GM23338 (cell line): ENCODE measurements around the gene PRAF2. TPM values are rescaled to one million over a fixed set of nuclear protein-coding genes. Genes with fewer than 3 reads are reported as not detected.

Experiments used
- ATAC-seq: fragments of 200-7000 bp; cut with Tn5 transposase; 3 replicates; pipeline ENCODE4 v1.9.1; 2020
- DNase-seq: peaks from one replicate; pipeline ENCODE4 v3.0.0-alpha.2; 2015; ENCODE audit warnings: low spot score
- H2AFZ ChIP-seq: fragments of 200-600 bp; sonication (generic); 2 replicates; pipeline ENCODE4 v1.8.0; 2016; ENCODE audit warnings: antibody characterized with exemption, mild to moderate bottlenecking, moderate library complexity
- H3F3A ChIP-seq: fragments of 200-600 bp; sonication (generic); replicated peaks from 2 replicates; pipeline ENCODE4 v1.8.0; 2017; ENCODE audit warnings: antibody characterized with exemption, mixed run types, low read depth
- H3K27ac ChIP-seq: fragments of 200-600 bp; sonication (generic); 2 replicates; pipeline ENCODE4 v1.6.1; 2016; ENCODE audit warnings: low read depth
- H3K27me3 ChIP-seq: fragments of 200-600 bp; sonication (generic); 2 replicates; pipeline ENCODE4 v1.8.0; 2016; ENCODE audit warnings: mild to moderate bottlenecking, mixed run types, moderate library complexity; ENCODE audit not compliant: insufficient read depth
- H3K36me3 ChIP-seq: fragments of 200-600 bp; sonication (generic); 2 replicates; pipeline ENCODE4 v1.8.0; 2016; ENCODE audit warnings: mild to moderate bottlenecking; ENCODE audit not compliant: insufficient read depth
- H3K4me1 ChIP-seq: fragments of 200-600 bp; sonication (generic); 2 replicates; pipeline ENCODE4 v1.8.0; 2016; ENCODE audit warnings: mild to moderate bottlenecking, moderate library complexity; ENCODE audit not compliant: insufficient read depth
- H3K4me2 ChIP-seq: fragments of 200-600 bp; sonication (generic); 2 replicates; pipeline ENCODE4 v1.7.1; 2017; ENCODE audit warnings: mixed run types
- H3K4me3 ChIP-seq: fragments of 200-600 bp; sonication (generic); 2 replicates; pipeline ENCODE4 v1.6.1; 2016; ENCODE audit warnings: mixed run types
- H3K79me2 ChIP-seq: fragments of 200-600 bp; sonication (generic); replicated peaks from 2 replicates; pipeline ENCODE4 v1.8.0; 2017; ENCODE audit warnings: mild to moderate bottlenecking; ENCODE audit not compliant: insufficient read depth
- H3K9me2 ChIP-seq: fragments of 200-600 bp; sonication (generic); 2 replicates; pipeline ENCODE4 v1.8.0; 2017; ENCODE audit not compliant: insufficient read depth
- H4K20me1 ChIP-seq: fragments of 200-600 bp; sonication (generic); replicated peaks from 2 replicates; pipeline ENCODE4 v1.8.0; 2017; ENCODE audit warnings: mild to moderate bottlenecking; ENCODE audit not compliant: insufficient read depth
- H3K27ac Mint-ChIP-seq: 2 replicates; pipeline ENCODE4 v1.8.0; 2020; ENCODE audit warnings: inconsistent platforms, mild to moderate bottlenecking, moderate library complexity, mixed read lengths
- H3K27me3 Mint-ChIP-seq: 3 replicates; pipeline ENCODE4 v1.8.0; 2022; ENCODE audit warnings: low read depth, mild to moderate bottlenecking, moderate library complexity, mixed read lengths, inconsistent platforms; ENCODE audit not compliant: insufficient read depth, poor library complexity
- H3K36me3 Mint-ChIP-seq: 3 replicates; pipeline ENCODE4 v1.8.0; 2021; ENCODE audit warnings: low read depth, mild to moderate bottlenecking, inconsistent platforms, moderate library complexity, mixed read lengths
- H3K4me1 Mint-ChIP-seq: 3 replicates; pipeline ENCODE4 v1.8.0; 2020; ENCODE audit warnings: mild to moderate bottlenecking, inconsistent platforms, mixed read lengths
- H3K4me3 Mint-ChIP-seq: 3 replicates; pipeline ENCODE4 v1.8.0; 2021; ENCODE audit warnings: moderate library complexity, mild to moderate bottlenecking, inconsistent platforms, mixed read lengths
- H3K9me3 Mint-ChIP-seq: 3 replicates; pipeline ENCODE4 v1.8.0; 2020; ENCODE audit warnings: moderate library complexity, mild to moderate bottlenecking, inconsistent platforms, mixed read lengths
- CREB1 ChIP-seq: fragments of 250-450 bp; sonication (Bioruptor Pico); IDR thresholded peaks from 2 replicates; pipeline ENCODE4 v1.5.0; 2020; ENCODE audit warnings: low read depth, mild to moderate bottlenecking, moderate library complexity
- EZH2 ChIP-seq: fragments of 200-600 bp; sonication (generic); IDR thresholded peaks from one replicate; pipeline ENCODE4 v1.8.0; 2017; ENCODE audit warnings: antibody characterized with exemption, mild to moderate bottlenecking, low read depth; ENCODE audit not compliant: unreplicated experiment
- EZH2phosphoT487 ChIP-seq: fragments of 200-600 bp; sonication (generic); IDR thresholded peaks from one replicate; pipeline ENCODE4 v1.8.1; 2018; ENCODE audit warnings: antibody characterized with exemption; ENCODE audit not compliant: unreplicated experiment
- JUNB ChIP-seq: IDR thresholded peaks from one replicate; pipeline ENCODE4 v1.6.1; 2016; ENCODE audit warnings: antibody characterized with exemption; ENCODE audit not compliant: unreplicated experiment
- NANOG ChIP-seq: IDR thresholded peaks from 2 replicates; pipeline ENCODE4 v1.6.1; 2016; ENCODE audit warnings: antibody characterized with exemption, borderline replicate concordance
- POLR2AphosphoS5 ChIP-seq: IDR thresholded peaks from 2 replicates; pipeline ENCODE4 v1.6.1; 2016; ENCODE audit warnings: antibody characterized with exemption, low read depth
- ZNF114 ChIP-seq: fragments of 250-450 bp; sonication (Bioruptor Pico); IDR thresholded peaks from 2 replicates; pipeline ENCODE4 v1.5.0; 2020; ENCODE audit warnings: mild to moderate bottlenecking, moderate library complexity
- polyA plus RNA-seq: library from polyadenylated mRNA; unstranded; fragments of >200 nt; fragmentation: Nextera tagmentation; extraction: Ambion mirVana; gene quantifications from 2 replicates; pipeline ENCODE4 v1.2.1, GENCODE V29; 2016
- total RNA-seq: library from RNA; depleted of rRNA; stranded (reverse); fragments of >200 nt; shearing (Covaris generic); gene quantifications from 2 replicates; pipeline ENCODE4 v1.2.3, GENCODE V29; 2014
- TF ChIP-seq, protein P1 (sequence below): IDR thresholded peaks from one replicate; pipeline ENCODE4 v1.6.1; 2018; ENCODE audit warnings: antibody characterized with exemption; ENCODE audit not compliant: unreplicated experiment
- TF ChIP-seq, protein P2 (sequence below): IDR thresholded peaks from 2 replicates; pipeline ENCODE4 v1.6.1; 2016; ENCODE audit warnings: antibody characterized with exemption

PRAF2 gene
- total and polyA plus RNA-seq, 2 experiments from 2014 or later: 6.3 to 22.1 TPM

DNA sequence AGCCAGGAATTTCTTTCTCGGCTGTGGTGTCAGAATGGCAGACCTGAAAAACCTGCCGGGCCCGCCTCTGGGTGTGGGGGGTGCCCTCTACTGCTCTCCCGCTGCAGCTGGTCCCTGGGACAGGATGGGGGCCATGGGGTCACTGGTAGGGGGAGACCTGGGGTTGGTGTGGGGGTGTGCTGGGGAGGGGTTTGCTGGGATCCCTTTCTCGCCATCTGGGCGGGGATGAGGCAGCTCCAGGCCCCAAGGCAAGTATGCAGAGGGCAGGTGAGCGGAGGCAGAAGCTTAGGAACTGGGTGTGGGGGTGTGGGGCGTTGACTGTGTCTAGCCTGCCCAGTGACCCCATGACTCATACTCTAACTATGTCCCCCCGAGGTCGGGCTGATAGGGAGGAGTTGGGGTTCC is 14.1 kb downstream of the PRAF2 start (continued):
- TF ChIP-seq, protein P1, sequence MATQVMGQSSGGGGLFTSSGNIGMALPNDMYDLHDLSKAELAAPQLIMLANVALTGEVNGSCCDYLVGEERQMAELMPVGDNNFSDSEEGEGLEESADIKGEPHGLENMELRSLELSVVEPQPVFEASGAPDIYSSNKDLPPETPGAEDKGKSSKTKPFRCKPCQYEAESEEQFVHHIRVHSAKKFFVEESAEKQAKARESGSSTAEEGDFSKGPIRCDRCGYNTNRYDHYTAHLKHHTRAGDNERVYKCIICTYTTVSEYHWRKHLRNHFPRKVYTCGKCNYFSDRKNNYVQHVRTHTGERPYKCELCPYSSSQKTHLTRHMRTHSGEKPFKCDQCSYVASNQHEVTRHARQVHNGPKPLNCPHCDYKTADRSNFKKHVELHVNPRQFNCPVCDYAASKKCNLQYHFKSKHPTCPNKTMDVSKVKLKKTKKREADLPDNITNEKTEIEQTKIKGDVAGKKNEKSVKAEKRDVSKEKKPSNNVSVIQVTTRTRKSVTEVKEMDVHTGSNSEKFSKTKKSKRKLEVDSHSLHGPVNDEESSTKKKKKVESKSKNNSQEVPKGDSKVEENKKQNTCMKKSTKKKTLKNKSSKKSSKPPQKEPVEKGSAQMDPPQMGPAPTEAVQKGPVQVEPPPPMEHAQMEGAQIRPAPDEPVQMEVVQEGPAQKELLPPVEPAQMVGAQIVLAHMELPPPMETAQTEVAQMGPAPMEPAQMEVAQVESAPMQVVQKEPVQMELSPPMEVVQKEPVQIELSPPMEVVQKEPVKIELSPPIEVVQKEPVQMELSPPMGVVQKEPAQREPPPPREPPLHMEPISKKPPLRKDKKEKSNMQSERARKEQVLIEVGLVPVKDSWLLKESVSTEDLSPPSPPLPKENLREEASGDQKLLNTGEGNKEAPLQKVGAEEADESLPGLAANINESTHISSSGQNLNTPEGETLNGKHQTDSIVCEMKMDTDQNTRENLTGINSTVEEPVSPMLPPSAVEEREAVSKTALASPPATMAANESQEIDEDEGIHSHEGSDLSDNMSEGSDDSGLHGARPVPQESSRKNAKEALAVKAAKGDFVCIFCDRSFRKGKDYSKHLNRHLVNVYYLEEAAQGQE: no peak
- no peak for TF ChIP-seq EZH2
- TF ChIP-seq NANOG: no peak
- TF ChIP-seq CREB1 (CRISPR knock-in tag): no peak
- TF ChIP-seq, protein P2, sequence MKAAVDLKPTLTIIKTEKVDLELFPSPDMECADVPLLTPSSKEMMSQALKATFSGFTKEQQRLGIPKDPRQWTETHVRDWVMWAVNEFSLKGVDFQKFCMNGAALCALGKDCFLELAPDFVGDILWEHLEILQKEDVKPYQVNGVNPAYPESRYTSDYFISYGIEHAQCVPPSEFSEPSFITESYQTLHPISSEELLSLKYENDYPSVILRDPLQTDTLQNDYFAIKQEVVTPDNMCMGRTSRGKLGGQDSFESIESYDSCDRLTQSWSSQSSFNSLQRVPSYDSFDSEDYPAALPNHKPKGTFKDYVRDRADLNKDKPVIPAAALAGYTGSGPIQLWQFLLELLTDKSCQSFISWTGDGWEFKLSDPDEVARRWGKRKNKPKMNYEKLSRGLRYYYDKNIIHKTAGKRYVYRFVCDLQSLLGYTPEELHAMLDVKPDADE: no peak

DNA sequence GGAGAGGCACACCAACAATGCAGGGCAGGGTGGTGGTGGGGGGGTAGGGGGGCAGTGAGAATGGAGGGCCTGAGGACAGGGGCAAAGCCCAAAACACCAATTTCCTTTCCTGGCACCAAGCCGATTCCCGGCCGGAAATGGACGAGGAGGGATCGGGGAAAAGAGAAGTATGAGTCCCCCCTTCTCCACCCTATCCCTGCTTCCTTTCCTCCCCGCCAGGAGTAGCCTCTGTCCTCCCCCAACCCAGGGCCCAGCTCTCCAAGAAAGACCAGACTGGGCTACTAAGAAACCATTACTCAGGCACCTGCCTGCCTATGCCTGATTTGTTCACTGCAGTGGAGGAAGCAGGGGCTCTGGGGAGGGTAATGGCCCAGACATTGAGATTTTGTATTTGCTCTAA is 14.6 kb downstream of the PRAF2 start:
- peaks cover 8% of the 10 kb centered on the region for H3K4me1 Mint-ChIP-seq
- H3K9me3 Mint-ChIP-seq: no peaks in the 10 kb centered on the region
- no peaks in the 10 kb centered on the region for H3F3A ChIP-seq
- no peaks in the 10 kb centered on the region for H3K36me3 ChIP-seq
- peak; percentile 37 for ATAC-seq
- no peaks in the 10 kb centered on the region for H3K27me3 Mint-ChIP-seq
- no peaks in the 10 kb centered on the region for H3K27me3 ChIP-seq
- peaks cover 12% of the 10 kb centered on the region; the same call in 2 of the 3 replicates for H3K36me3 Mint-ChIP-seq
- H3K4me3 Mint-ChIP-seq: peak overlapping the region; percentile 78
- H2AFZ ChIP-seq: no peak overlapping the region
- peak overlapping the region; percentile 55 for H3K4me3 ChIP-seq
- no peak for DNase-seq
- H3K9me2 ChIP-seq: no peaks in the 10 kb centered on the region
- 0 out of 2 replicates have a peak, but pooled peaks cover under 1% of the 10 kb centered on the region for H3K4me1 ChIP-seq
- no peaks in the 10 kb centered on the region for H4K20me1 ChIP-seq
- H3K4me2 ChIP-seq: peak overlapping the region; percentile 74
- H3K27ac Mint-ChIP-seq: peak overlapping the region; percentile 48; the same call in 1 of the 2 replicates
- TF ChIP-seq, protein P1: no peak
- TF ChIP-seq ZNF114 (CRISPR knock-in tag) (no peak), CREB1 (CRISPR knock-in tag) (no peak), JUNB (no peak), POLR2AphosphoS5 (no peak), EZH2phosphoT487 (no peak), EZH2 (no peak)
- TF ChIP-seq, protein P2: no peak
- H3K27ac ChIP-seq: 0 out of 2 replicates have a peak overlapping the region, but pooled peaks have one; percentile 14
- peaks cover 21% of the 10 kb centered on the region for H3K79me2 ChIP-seq
